NCI-H1048 (cell line): Measurements from ENCODE around the gene LZTFL1.

Source experiments
- DNase-seq: peaks from one replicate; lab custom pipeline; 2025; lab: John Stamatoyannopoulos, UW

The LZTFL1 gene

GRCh38 chr3:45785605-45786150, 56.2 kb downstream of the LZTFL1 start:
- DNase-seq, result no peak

GRCh38 chr3:45783667-45784066, 58.3 kb downstream of the LZTFL1 start:
- no peak for DNase-seq

- DNase-seq, result no peak
Measured at GRCh38 chr3:45782381-45782780, 59.5 kb downstream of the LZTFL1 start.

GRCh38 chr3:45781841-45782240, 60.1 kb downstream of the LZTFL1 start:
- no peak for DNase-seq

DNA sequence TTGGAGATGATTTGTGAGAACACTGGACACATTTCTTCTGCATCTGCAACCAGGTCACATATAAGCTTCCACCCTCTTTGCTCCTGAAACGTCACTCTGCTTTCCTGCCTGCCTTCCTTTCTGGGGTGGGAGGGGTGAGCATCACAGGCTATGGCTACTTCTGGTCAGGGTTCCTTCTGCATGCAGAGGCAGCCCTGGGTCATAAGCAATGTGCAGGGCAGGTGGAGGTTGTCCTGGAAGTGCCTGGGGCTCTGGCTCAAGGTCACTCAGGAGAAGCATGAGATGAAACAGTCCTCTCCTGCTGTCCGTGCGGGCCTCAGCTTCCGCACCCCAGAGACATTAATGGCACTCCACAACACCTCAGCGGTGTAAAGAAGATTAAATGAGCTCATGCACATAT, 60.6 kb downstream of the LZTFL1 start:
- DNase-seq, result no peak

- no peak for DNase-seq
Measured at GRCh38 chr3:45779746-45780735, 61.9 kb downstream of the LZTFL1 start.

GRCh38 chr3:45778761-45779201, 63.1 kb downstream of the LZTFL1 start:
- DNase-seq, result no peak

- DNase-seq, result no peak
Measured at GRCh38 chr3:45777746-45778386, 64.1 kb downstream of the LZTFL1 start.

- DNase-seq, result no peak
Measured at GRCh38 chr3:45777111-45777745, 64.7 kb downstream of the LZTFL1 start.

- no peak for DNase-seq
Measured at GRCh38 chr3:45776611-45777010, 65.3 kb downstream of the LZTFL1 start.

- DNase-seq, result no peak
Measured at GRCh38 chr3:45776301-45776595, 65.7 kb downstream of the LZTFL1 start.

DNA sequence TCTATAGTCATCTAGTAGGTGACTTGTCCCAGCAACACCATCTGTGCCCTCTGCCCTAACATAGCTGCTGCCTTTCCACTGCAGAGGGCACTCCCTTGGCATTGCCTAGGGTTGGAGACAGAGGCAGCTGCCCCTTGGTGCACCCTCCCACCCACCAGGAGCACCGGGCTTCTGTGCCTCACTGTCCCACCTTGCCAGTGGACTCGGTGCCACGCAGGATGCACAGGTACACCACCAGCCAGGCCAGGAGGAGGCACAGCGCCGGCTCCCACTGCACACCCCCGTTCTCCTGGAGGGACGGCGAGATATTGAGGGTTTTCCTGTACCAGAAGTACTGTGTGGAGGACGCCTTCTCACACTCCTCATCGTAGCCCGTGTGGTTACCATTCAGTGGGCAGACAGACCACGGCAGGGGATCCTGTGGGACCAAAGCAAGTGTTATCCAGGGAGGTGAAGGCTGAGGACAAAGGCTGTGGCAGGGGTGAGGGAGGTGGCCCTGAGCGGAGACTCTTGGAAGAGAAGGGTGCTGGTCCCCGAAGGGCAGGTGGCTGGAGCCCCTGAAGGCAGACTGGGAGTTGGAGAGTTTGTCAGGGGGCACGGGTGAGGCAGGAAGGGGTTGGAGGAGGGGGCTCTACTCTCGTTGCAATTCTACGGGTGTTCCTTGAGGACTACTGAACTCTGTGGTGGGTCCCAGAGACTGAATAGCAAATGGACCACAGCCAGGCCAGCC, 66.2 kb downstream of the LZTFL1 start:
- DNase-seq, result no peak

DNA sequence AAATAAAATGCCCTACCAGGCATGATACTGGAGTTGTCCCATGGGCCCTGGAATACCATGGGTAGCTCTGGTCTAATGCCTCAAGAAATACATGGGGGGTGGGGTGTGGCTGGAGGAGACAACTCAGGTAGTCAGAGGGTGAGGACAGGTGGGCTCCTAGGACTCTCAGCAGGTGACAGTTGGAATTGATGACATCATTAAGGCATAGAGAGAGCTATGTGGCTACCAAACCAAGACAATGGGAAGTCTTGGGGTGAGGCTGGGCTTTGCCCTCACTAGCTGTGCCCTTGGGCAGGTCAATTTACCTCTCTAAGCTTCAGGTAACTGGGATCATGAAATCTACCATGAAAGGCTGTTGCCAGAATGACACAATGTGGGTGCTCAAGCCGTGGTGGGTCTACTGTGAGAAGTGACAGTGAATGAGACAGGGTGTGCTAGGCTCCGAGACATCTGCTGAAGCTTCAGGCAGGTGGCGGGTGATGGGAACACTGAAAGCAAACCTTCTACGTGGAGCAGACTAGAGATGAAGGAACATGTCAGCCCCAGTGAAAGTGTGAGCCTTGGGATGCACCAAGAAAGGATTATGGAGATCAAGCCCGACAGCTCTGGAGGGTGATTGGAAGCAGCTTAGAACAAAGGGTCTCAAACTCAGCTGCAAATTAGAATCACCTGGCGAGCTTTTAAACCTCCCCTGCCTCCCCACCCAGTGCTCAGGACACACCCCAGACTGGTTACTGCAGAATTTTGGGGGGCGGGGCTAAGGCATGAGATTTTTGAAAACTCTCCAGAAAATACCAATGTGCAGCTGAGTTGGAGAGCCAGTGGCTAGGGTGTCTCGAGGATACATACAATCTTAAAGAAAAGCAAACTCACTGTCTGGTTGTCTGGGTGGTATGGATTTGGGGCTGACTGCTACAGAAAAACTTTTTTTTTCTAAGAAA, 67.1 kb downstream of the LZTFL1 start:
- DNase-seq, result no peak

GRCh38 chr3:45773714-45774449, 68.0 kb downstream of the LZTFL1 start:
- no peak for DNase-seq
